Right lobe of liver (tissue), 6 donors: ENCODE data around the gene FAM181A. TPM values are rescaled to one million over a fixed set of nuclear protein-coding genes. Genes with fewer than 3 reads are reported as not detected.

Experiments
- ATAC-seq, 4 donors: fragments of 200-7000 bp; cut with Tn5 transposase; one replicate each; pipeline ENCODE4 v1.9.1; 2020; ENCODE audit warnings: mild to moderate bottlenecking in 4 of 4, moderate library complexity in 4 of 4
- DNase-seq, 3 donors: peaks; one replicate each; pipeline ENCODE4 v3.0.0-alpha.2; 2020
- H3K27ac ChIP-seq, 3 donors: fragments of 200-600 bp; one replicate each; pipeline ENCODE4 v1.8.0; 2022
- H3K27me3 ChIP-seq, 2 donors: fragments of 200-600 bp; one replicate each; pipeline ENCODE4 v1.8.0; 2022
- H3K36me3 ChIP-seq, 4 donors: fragments of 200-600 bp; sonication (generic) in 1 of 4; one replicate each; pipeline versions ENCODE4 v1.5.1 to v1.8.0; 2017 to 2022; ENCODE audit warnings: control low read depth in 1 of 4
- H3K4me1 ChIP-seq, 4 donors: fragments of 200-600 bp; sonication (generic) in 1 of 4; one replicate each; pipeline versions ENCODE4 v1.5.1 to v1.8.0; 2017 to 2022; ENCODE audit warnings: control low read depth in 1 of 4
- H3K4me3 ChIP-seq, 3 donors: fragments of 200-600 bp; one replicate each; pipeline ENCODE4 v1.8.0; 2022
- H3K9me3 ChIP-seq, 4 donors: fragments of 200-600 bp; sonication (generic) in 1 of 4; one replicate each; pipeline versions ENCODE4 v1.5.1 to v1.8.0; 2017 to 2022; ENCODE audit warnings: control low read depth in 1 of 4
- CTCF ChIP-seq, 4 donors: fragments of 200-600 bp in 3 of 4; fragments of 450-650 bp in 1 of 4; IDR thresholded peaks; one replicate each; pipeline versions ENCODE4 v1.5.1 to v1.8.0; 2016 to 2022; ENCODE audit warnings: antibody characterized with exemption in 4 of 4, mild to moderate bottlenecking in 2 of 4
- POLR2A ChIP-seq: fragments of 450-650 bp; IDR thresholded peaks from one replicate; pipeline ENCODE4 v1.6.1; 2017; ENCODE audit warnings: antibody characterized with exemption, mild to moderate bottlenecking
- whole genome bisulfite sequencing: methylation state at CpG from one replicate; pipeline ENCODE4 v1.1.6; 2018; ENCODE audit warnings: low coverage, low lambda C conversion rate; ENCODE audit not compliant: insufficient coverage; ENCODE audit errors: missing lambda C conversion rate; 5-methylcytosine and 5-hydroxymethylcytosine counted together
- intact Hi-C, 2 donors: fragments of 100-400 bp; cut with DNase I; formaldehyde crosslinking; loops; one replicate each; pipeline versions ENCODE4 v1.11.2 to v1.14.1; 2022
- total RNA-seq, 6 experiments: library from RNA; depleted of rRNA in 2 of 6; stranded (reverse); fragments of >200 nt in 2 of 6; fragmentation: NEBNext Ultra II Directional in 3 of 6; extraction: Animal tissue kit (Norgen Biotek cat#: 25700) in 3 of 6; gene quantifications; one replicate each; pipeline versions ENCODE4 v1.1.0 to v1.2.4, GENCODE V29; 2016 to 2023
- donor health status: DM: no; HTN: yes; CAD: no.
- donor health status: DM: no; HTN: no; CAD: no.
- donor health status: DM: no; HTN: no; CAD: no.
- donor health status: DM: no; HTN: yes; CAD: no.
- donor health status: DM: no; HTN: yes; CAD: no.

The FAM181A gene
- total RNA-seq, 6 experiments from 2014 or later, result not detected

GRCh38 chr14:93906341-93907329 lies 20.5 kb upstream of the FAM181A start:
- DNase-seq (peak in 2 of 3 donors; percentile 43 to 60), ATAC-seq (peak; percentile 66 to 78 (median 76))
- Histone ChIP-seq H3K27ac (no peak overlapping the region), H3K4me1 (no peaks in the 10 kb centered on the region), H3K9me3 (no peaks in the 10 kb centered on the region), H3K27me3 (no peaks in the 10 kb centered on the region), H3K4me3 (no peak overlapping the region), H3K36me3 (no peaks in the 10 kb centered on the region)
- peak; percentile 39 to 73 (median 70) for TF ChIP-seq CTCF (IDR thresholded peaks at IDR 0.05)
- TF ChIP-seq POLR2A, result no peak
- intact Hi-C loops, result no loop called here
- 45% methylated on average over 14 of the region's 15 CpGs for WGBS

DNA sequence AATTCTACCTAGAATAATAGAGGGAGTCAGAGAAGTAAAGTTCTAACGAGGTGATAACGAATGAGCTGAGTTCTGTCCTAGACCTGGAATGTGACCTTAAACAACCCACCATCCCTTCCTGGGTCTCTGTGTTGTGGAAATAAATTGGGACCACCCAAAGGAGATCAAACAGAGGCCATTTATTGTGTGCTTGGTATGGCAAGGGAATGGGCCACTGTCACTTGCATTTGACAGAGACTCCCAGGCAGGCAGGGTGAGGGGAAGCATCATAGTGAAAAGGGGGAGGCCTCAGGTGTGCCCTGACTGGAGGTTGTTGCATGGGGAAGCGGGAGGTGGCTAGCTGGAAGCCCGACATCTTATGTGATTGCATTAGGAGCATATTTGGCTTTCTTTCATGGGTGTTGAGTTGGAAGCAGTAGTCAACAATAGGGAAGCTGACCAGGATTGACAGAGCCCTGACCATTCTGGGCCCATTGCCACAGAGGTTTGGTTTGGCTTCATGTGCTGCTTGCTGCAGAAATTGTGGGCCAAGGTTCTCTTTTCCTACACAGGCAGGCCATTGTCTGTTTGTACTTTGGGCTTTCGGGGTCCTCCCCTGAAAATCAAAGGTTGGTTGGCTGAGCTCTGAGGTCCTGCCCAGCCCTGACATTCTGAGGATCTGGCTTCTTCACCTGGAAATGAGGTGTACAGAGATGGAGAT lies 17.6 kb upstream of the FAM181A start:
- Histone ChIP-seq H3K27ac (no peak overlapping the region), H3K27me3 (no peaks in the 10 kb centered on the region), H3K36me3 (no peaks in the 10 kb centered on the region), H3K9me3 (no peaks in the 10 kb centered on the region), H3K4me1 (no peaks in the 10 kb centered on the region), H3K4me3 (no peak overlapping the region)
- ATAC-seq (peak in 2 of 4 donors; percentile 59 to 83), DNase-seq (no peak)
- intact Hi-C loops, result no loop called here
- TF ChIP-seq POLR2A, result no peak
- TF ChIP-seq CTCF (IDR thresholded peaks at IDR 0.05), result no peak
- WGBS, result 66% methylated on average over 4 of the region's 5 CpGs

DNA sequence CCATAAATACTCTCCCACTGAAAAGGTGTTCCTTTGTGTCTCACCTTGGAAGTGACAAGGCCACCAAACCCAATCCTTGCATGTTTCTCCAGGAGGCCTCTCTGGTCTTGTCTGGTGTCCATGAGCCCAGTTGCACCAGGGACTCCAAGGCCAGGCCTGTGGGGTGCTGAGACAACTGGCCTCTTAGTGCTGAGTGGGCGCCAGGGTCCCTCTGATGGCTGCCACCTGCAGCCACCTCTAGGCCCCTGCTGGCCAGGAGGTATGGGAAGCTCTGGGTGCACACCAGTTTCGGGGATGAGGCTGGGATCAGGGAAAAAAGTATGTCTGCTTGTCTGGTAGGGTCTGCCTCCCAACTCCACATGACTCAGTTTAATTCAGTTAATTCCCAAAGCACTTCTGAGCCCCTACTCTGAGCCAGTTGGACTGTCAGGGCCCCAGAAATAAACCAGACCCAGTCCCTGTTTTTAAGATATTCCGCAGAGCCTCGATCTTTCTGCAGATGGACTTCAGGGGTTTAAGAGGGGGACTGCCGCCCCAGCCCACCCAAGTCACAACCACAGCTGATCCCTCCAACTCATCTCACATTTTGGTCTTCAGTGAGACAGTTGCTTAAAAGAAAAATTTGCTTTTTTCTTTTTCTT lies 15.0 kb upstream of the FAM181A start:
- Histone ChIP-seq H3K27me3 (no peaks in the 10 kb centered on the region), H3K9me3 (no peaks in the 10 kb centered on the region), H3K36me3 (no peaks in the 10 kb centered on the region), H3K4me3 (no peak overlapping the region), H3K4me1 (no peaks in the 10 kb centered on the region), H3K27ac (no peak overlapping the region)
- TF ChIP-seq CTCF (IDR thresholded peaks at IDR 0.05) (no peak), POLR2A (no peak)
- DNase-seq (peak in 1 of 3 donors; percentile 43), ATAC-seq (no peak)
- WGBS, result 56% methylated on average over 1 of the region's 5 CpGs
- intact Hi-C loops, result no loop called here

GRCh38 chr14:93912782-93913181 lies 14.4 kb upstream of the FAM181A start:
- DNase-seq (peak in 1 of 3 donors; percentile 3), ATAC-seq (no peak)
- no peak for TF ChIP-seq POLR2A
- TF ChIP-seq CTCF (IDR thresholded peaks at IDR 0.05), result no peak
- Histone ChIP-seq H3K4me3 (no peak overlapping the region), H3K4me1 (no peaks in the 10 kb centered on the region), H3K27ac (no peak overlapping the region), H3K27me3 (no peaks in the 10 kb centered on the region), H3K36me3 (no peaks in the 10 kb centered on the region), H3K9me3 (no peaks in the 10 kb centered on the region)
- intact Hi-C loops, result no loop called here
- 82% methylated on average over 4 of the region's 4 CpGs for WGBS
